A673 (cell line): ENCODE data around the gene USP20. TPM values are rescaled to one million over a fixed set of nuclear protein-coding genes. Genes with fewer than 3 reads are reported as not detected.

Source experiments
- BruUV-seq: library from RNA; stranded (reverse); fragments of 400-500 nt; replicated peaks from 2 replicates; lab custom pipeline; 2021; lab: Mats Ljungman, UMichigan
- CTCF ChIA-PET: fragments of 300-600 bp; sonication (Branson Sonifier 250); formaldehyde crosslinking; loops from one replicate; lab custom pipeline; 2022; ENCODE audit warnings: antibody characterized with exemption; lab: Charles Lee
- POLR2A ChIA-PET: fragments of 300-600 bp; sonication (Branson Sonifier 250); formaldehyde crosslinking; loops from one replicate; lab custom pipeline; 2022; ENCODE audit warnings: antibody characterized with exemption; ENCODE audit not compliant: low non-redundant PET; lab: Charles Lee
- DNase-seq: peaks from one replicate; pipeline ENCODE4 v3.0.0-alpha.2; 2015; ENCODE audit warnings: low spot score
- H3K27ac ChIP-seq: fragments of 200-600 bp; sonication (generic); 2 replicates; pipeline ENCODE4 v1.5.1; 2016; ENCODE audit warnings: mixed run types, low read depth, mild to moderate bottlenecking, mixed read lengths, antibody characterized with exemption, low read length; ENCODE audit not compliant: poor library complexity, severe bottlenecking
- H3K27me3 ChIP-seq: fragments of 200-600 bp; sonication (generic); replicated peaks from 2 replicates; pipeline ENCODE4 v1.6.1; 2017; ENCODE audit warnings: mixed run types, low read depth, mild to moderate bottlenecking, mixed read lengths, antibody characterized with exemption, low read length; ENCODE audit not compliant: insufficient read depth, poor library complexity
- H3K36me3 ChIP-seq: fragments of 200-600 bp; sonication (generic); 2 replicates; pipeline ENCODE4 v1.6.1; 2016; ENCODE audit warnings: mixed run types, mild to moderate bottlenecking, mixed read lengths, antibody characterized with exemption, low read length; ENCODE audit not compliant: insufficient read depth, poor library complexity, severe bottlenecking
- H3K4me1 ChIP-seq: fragments of 200-600 bp; sonication (generic); 2 replicates; pipeline ENCODE4 v1.6.1; 2017; ENCODE audit warnings: mixed run types, mild to moderate bottlenecking, mixed read lengths, antibody characterized with exemption, low read length; ENCODE audit not compliant: insufficient read depth, poor library complexity, severe bottlenecking
- H3K4me3 ChIP-seq: fragments of 200-600 bp; sonication (generic); 2 replicates; pipeline ENCODE4 v1.5.1; 2016; ENCODE audit warnings: low read depth, mixed run types, mild to moderate bottlenecking, mixed read lengths, low read length; ENCODE audit not compliant: poor library complexity, severe bottlenecking
- H3K9me3 ChIP-seq: fragments of 200-600 bp; sonication (generic); 2 replicates; pipeline ENCODE4 v1.6.1; 2016; ENCODE audit warnings: mixed run types, low read depth, mild to moderate bottlenecking, mixed read lengths, antibody characterized with exemption, low read length; ENCODE audit not compliant: poor library complexity, severe bottlenecking
- CTCF ChIP-seq: fragments of 300-800, 200-600 bp; sonication (generic); conservative IDR thresholded peaks from 2 replicates; pipeline ENCODE4 v1.5.1; 2017; ENCODE audit warnings: low read depth, mild to moderate bottlenecking, antibody characterized with exemption, low read length, moderate library complexity, mixed read lengths
- EZH2 ChIP-seq: fragments of 200-600 bp; sonication (generic); IDR thresholded peaks from 2 replicates; pipeline ENCODE4 v1.6.1; 2017; ENCODE audit warnings: borderline replicate concordance, low read depth, mild to moderate bottlenecking, mixed read lengths, antibody characterized with exemption, low read length; ENCODE audit not compliant: poor library complexity, severe bottlenecking
- intact Hi-C: fragments of 100-400 bp; cut with micrococcal nuclease; formaldehyde crosslinking; loops from one replicate; pipeline ENCODE4 v1.10.0; 2022; ENCODE audit not compliant: unreplicated experiment
- total RNA-seq: library from RNA; stranded (reverse); gene quantifications from 2 replicates; pipeline ENCODE4 v1.2.3, GENCODE V29; 2021

USP20 gene
- total RNA-seq, 1 experiment from 2014 or later = 17.1 TPM

DNA sequence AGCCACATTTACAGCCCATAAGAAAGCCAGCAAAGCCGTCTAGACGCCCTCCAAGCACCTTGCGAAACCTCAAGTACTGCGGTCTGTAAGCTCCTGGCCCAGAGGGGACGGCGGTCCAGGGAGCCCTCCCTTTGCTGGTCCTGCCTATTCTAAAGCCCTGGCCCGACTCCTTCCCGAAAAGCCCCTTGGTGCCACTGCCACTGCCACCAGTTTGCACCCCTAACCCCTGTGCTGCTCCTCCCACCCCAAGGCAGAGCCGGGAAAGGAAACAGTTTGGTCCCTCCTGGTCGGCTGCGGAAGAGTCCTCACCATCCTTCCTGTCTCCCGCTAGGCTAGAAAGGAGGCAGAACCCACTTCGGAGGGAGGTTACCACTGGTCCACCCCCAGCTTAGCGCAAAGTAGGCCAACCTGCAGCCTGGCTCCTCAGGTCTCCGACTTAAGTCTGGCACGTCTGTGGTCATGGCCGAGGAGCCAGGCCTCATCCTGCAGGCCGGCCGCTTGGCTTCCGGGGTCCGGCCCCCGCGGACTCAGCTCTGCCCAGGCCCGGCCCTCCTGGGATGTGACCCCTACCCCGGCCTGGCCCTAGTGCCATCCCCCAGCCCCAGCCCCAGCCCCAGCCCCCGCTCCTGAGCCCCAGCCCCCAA, 12.2 kb upstream of the USP20 start:
- TF ChIP-seq EZH2 (no peak), CTCF (no peak)
- POLR2A ChIA-PET = no interaction called here
- no peaks in the 10 kb centered on the region for H3K27me3 ChIP-seq
- H3K27ac ChIP-seq = no peak overlapping the region
- BruUV-seq = no TSS peak
- peak overlapping the region; percentile 96 for H3K4me3 ChIP-seq
- H3K4me1 ChIP-seq = no peaks in the 10 kb centered on the region
- H3K36me3 ChIP-seq = peaks cover 37% of the 10 kb centered on the region
- no peaks in the 10 kb centered on the region for H3K9me3 ChIP-seq
- intact Hi-C loops = no loop called here
- DNase-seq = peak; percentile 37
- CTCF ChIA-PET = no interaction called here

DNA sequence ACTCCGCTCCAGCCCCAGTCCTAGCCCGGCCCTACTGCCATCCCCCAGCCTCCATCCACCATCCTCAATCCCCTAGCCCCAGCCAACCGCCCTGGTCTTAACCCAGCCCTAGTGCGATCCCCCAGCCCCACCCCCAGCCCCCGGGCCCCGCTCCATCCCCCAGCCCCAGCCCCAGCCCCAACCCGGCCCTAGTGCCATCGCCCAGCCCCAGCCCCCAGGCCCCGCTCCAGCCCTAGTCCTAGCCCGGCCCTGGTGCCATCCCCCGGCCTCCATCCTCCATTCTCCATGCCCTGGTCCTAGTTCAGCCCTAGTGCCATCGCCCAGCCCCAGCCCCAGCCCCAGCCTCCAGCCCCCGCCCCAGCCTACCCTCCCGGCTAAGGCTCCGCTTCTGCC, 11.7 kb upstream of the USP20 start:
- peaks cover 31% of the 10 kb centered on the region for H3K36me3 ChIP-seq
- no peak for DNase-seq
- no peaks in the 10 kb centered on the region for H3K4me1 ChIP-seq
- intact Hi-C loops = no loop called here
- H3K27me3 ChIP-seq = no peaks in the 10 kb centered on the region
- H3K4me3 ChIP-seq = peak overlapping the region; percentile 96
- ChIA-PET CTCF (no interaction called here), POLR2A (no interaction called here)
- BruUV-seq = no TSS peak
- H3K27ac ChIP-seq = peak overlapping the region; percentile 88
- TF ChIP-seq CTCF = no peak
- no peak for TF ChIP-seq EZH2
- no peaks in the 10 kb centered on the region for H3K9me3 ChIP-seq

- H3K36me3 ChIP-seq = peaks cover 27% of the 10 kb centered on the region
- ChIA-PET POLR2A (no interaction called here), CTCF (no interaction called here)
- peak within 1 kb of the TSS; percentile 96 for H3K4me3 ChIP-seq
- TF ChIP-seq EZH2 = no peak
- TF ChIP-seq CTCF = no peak
- BruUV-seq = no TSS peak
- intact Hi-C loops = no loop called here
- H3K4me1 ChIP-seq = no peaks in the 10 kb centered on the region
- DNase-seq = peak; percentile 96
- no peaks in the 10 kb centered on the region for H3K27me3 ChIP-seq
- H3K27ac ChIP-seq = peak within 1 kb of the TSS; percentile 88
- no peaks in the 10 kb centered on the region for H3K9me3 ChIP-seq
Observed at GRCh38 chr9:129823935-129824601, 11.2 kb upstream of the USP20 start, which contains the start of gene TOR1A. Gene TOR1A, minus strand, starts transcription at chr9:129824136. Its CDS starts 51 bp downstream, at chr9:129824085.
